Mononuclear cell (primary cell): ENCODE measurements around the gene SMIM27. TPM values are rescaled to one million over a fixed set of nuclear protein-coding genes. Genes with fewer than 3 reads are reported as not detected.
"Not testable (repeated sequence)": the region's sequence is repeated elsewhere in the genome, so short reads cannot be mapped to it uniquely, and the experiment has no call there.

Experiments
- H3K27me3 ChIP-seq: 2 replicates; pipeline ENCODE4 v1.6.0; 2011; ENCODE audit warnings: low read length, control low read depth; ENCODE audit not compliant: insufficient read depth
- H3K4me1 ChIP-seq: 2 replicates; pipeline ENCODE4 v1.5.1; 2011; ENCODE audit warnings: mild to moderate bottlenecking, low read length, control low read depth; ENCODE audit not compliant: insufficient read depth
- H3K4me3 ChIP-seq: 2 replicates; pipeline ENCODE4 v1.5.1; 2011; ENCODE audit warnings: mild to moderate bottlenecking, low read length, moderate library complexity
- H3K9me3 ChIP-seq: 2 replicates; pipeline ENCODE4 v1.5.1; 2011; ENCODE audit warnings: low read depth, mild to moderate bottlenecking, control low read depth, low read length
- total RNA-seq: library from RNA; depleted of rRNA; stranded (reverse); fragments of >200 nt; gene quantifications from one replicate; pipeline ENCODE4 v1.2.3, GENCODE V29; 2012

The SMIM27 gene
- total RNA-seq, 1 donor = 6.8 TPM

DNA sequence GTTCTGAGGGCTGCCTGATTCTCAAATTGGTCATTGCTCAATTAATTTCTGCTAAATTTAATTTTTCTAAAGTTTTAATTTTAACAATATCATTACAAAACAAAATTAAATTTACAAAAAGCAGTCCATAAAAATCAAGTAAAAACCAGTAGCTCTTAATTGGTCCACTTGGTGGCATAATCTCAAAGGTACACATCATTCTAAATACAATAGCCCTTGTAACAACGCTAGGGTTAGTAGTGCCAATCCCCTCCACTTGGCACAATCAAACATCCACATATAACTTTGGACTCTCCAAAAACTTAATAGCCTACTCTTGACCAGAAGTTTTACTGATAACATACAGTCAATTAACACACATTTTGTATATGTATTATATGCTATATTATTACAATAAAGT lies 22.7 kb downstream of the SMIM27 start:
- Histone ChIP-seq H3K9me3 (no peaks in the 10 kb centered on the region), H3K27me3 (peaks cover 10% of the 10 kb centered on the region), H3K4me3 (no peak overlapping the region), H3K4me1 (peaks cover 15% of the 10 kb centered on the region)

DNA sequence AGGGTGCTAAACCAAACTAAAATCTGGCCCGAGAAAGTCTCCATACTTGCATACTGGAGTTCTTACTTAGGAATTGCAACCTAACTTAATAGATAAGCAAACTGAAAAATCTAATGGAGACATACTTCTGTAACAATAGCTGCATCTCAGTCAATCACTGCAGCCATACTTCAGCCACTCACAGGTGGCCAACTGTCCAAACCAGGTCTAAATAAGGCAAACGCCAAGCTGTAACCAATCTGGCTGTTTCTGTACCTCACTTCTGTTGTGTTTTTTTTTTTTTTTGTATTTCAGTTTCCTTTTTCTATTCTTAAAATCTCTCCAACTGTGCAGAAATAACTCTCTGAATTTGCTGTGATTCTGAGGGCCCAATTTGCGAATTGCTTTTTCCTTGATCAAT lies 25.2 kb downstream of the SMIM27 start:
- Histone ChIP-seq H3K4me1 (peaks cover 6% of the 10 kb centered on the region), H3K4me3 (no peak overlapping the region), H3K9me3 (no peaks in the 10 kb centered on the region), H3K27me3 (peaks cover 10% of the 10 kb centered on the region)

DNA sequence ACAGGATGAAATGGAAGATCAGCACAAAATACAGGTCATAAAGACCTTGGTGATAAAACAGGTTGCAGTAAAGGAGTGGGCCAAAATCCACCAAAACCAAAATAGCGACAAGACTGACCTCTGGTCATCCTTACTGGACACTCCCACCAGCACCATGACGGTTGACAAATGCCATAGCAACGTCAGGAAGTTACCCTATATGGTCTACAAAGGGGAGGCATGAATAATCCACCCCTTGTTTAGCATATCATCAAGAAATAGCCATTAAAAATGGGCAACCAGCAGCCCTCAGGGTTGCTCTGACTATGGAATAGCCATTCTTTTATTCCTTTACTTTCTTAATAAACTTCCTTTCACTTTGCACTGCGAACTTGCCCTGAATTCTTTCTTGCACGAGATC lies 26.8 kb downstream of the SMIM27 start:
- H3K4me3 ChIP-seq = no peak overlapping the region
- no peaks in the 10 kb centered on the region for H3K9me3 ChIP-seq
- no peaks in the 10 kb centered on the region for H3K4me1 ChIP-seq
- peaks cover 10% of the 10 kb centered on the region for H3K27me3 ChIP-seq

DNA sequence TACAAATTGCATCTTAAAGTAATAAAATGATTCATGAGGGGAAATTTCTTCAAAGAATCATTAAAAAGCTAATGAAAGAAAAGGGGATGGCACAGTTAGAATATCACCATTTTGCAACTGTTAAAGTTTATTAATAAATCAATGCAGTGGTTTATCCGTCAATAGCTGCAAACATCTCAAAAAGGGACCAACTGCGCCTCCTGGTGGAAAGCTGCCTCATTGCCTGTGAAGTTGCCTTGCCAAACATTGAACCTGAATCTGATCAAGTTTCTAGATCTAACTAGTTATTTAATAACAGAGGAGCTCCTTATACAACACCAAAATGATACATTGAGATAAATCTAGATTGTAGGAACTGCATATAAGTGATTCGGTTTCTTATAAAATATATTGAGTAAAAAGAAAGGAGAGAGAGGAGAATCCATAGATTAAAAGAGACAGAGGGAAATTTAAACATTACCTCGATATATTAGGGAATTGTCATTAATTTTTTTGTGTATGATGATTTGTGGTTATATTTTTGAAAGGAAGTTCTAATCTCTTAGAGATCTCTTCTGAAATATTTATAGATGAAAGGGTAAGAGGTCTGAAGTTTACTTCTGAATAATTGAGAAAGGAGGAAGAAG lies 27.7 kb downstream of the SMIM27 start:
- Histone ChIP-seq H3K4me3 (no peak overlapping the region), H3K27me3 (peaks cover 10% of the 10 kb centered on the region), H3K4me1 (no peaks in the 10 kb centered on the region), H3K9me3 (no peaks in the 10 kb centered on the region)

DNA sequence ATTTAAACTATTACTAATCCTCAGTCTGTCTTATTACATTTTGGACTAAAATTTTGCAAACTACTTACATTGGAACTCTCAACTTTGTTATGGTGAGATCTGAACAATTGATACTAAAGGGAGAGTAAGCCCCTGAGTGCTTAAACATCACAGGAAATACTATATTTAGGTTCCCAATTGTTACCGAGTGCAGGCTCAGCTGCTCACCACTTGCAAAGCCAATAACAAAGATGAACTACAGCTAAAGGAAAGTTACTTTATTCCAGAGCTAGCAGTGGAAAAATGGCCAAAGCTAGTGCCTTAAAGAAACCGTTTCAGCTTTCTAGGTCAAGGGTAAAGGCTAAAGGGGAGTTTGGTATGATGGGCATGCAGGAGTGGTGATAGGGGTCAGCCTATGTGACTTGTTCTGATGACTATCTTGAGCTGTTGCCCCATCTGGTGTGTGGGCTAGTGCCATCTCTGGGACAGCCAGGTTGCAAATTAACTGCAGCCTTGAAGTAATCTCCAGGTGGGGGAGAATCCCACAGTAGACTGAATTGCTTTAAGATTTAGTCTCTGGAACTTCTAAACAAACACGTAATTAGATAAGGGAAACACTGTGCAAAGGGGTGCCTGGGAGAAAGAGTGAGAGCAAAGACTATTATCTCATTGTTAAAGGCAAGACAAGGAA lies 28.6 kb downstream of the SMIM27 start:
- peaks cover 16% of the 10 kb centered on the region for H3K27me3 ChIP-seq
- H3K9me3 ChIP-seq = no peaks in the 10 kb centered on the region
- no peaks in the 10 kb centered on the region for H3K4me1 ChIP-seq

DNA sequence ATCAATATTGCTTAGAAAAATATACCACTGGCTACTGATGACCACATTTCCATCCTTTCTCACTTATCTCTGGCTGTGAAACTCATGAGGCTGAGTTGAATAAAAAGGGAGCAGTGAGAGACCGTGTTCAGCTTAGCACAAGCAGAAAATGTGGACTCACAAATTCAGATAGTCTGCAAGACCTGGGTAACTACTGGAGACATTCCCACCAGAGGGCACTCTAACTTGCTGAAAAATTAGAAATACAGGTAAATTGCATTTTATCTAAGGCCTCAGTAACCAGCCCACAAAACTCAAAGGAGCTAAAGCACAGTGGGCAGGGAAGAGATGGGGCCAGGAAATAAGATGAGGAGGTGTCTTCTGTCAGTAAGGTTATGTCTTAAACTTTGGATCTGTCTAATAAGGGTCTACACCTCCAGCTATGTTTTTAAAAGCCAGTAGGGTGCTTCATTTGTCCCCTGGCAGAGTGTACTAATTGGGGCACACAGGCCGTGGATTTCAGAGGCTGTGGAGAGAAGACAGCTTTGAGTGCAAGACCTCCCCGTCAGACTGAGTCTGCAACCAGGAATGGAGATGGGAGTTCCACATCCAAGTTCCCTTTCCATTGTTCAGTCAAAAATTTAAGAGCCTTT lies 29.5 kb downstream of the SMIM27 start:
- H3K27me3 ChIP-seq = peaks cover 22% of the 10 kb centered on the region
- H3K4me3 ChIP-seq = no peak overlapping the region
- no peaks in the 10 kb centered on the region for H3K9me3 ChIP-seq
- H3K4me1 ChIP-seq = no peaks in the 10 kb centered on the region

More for the DNA sequence above, 28.6 kb downstream of the SMIM27 start:
- H3K4me3 ChIP-seq = no peak overlapping the region

DNA sequence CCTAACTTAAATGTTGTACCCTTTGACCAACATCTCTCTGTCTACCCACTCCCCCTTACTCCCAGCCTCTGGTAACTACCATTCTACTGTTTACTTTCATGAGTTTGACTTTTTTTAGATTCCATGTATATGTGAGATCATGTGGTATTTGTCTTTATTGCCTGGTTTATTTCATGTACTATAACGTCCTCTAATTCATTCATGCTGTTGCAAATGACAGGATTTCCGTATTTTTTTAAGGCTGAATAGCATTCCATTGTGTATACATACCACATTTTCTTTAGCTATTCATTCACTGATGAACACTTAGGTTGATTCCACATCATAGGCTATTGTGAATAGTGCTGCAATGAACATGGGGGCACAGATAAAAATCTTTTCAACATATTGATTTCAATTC lies 32.7 kb downstream of the SMIM27 start:
- Histone ChIP-seq H3K4me1 (no peaks in the 10 kb centered on the region), H3K27me3 (peaks cover 20% of the 10 kb centered on the region), H3K4me3 (no peak overlapping the region), H3K9me3 (no peaks in the 10 kb centered on the region)

DNA sequence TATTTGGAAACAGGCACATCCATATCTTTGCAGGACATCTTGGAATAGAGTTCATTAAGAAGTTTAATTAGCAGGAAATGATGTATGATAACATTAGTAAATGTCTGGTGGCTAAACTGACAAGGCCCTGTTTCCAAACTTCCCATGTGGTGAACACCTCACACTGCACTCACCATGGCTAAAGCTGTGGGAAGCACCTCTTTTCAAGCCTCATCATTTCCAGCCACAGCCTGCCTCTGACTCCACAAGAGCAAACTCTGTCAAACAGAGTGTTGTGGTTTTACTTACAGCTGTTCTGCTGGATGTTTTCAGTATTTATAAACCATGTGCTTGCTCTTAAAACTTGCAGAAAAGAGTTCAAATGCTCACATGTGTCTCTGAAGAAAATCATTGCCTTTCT lies 35.8 kb downstream of the SMIM27 start:
- Histone ChIP-seq H3K9me3 (no peaks in the 10 kb centered on the region), H3K27me3 (peaks cover 20% of the 10 kb centered on the region), H3K4me3 (no peak overlapping the region), H3K4me1 (no peaks in the 10 kb centered on the region)

DNA sequence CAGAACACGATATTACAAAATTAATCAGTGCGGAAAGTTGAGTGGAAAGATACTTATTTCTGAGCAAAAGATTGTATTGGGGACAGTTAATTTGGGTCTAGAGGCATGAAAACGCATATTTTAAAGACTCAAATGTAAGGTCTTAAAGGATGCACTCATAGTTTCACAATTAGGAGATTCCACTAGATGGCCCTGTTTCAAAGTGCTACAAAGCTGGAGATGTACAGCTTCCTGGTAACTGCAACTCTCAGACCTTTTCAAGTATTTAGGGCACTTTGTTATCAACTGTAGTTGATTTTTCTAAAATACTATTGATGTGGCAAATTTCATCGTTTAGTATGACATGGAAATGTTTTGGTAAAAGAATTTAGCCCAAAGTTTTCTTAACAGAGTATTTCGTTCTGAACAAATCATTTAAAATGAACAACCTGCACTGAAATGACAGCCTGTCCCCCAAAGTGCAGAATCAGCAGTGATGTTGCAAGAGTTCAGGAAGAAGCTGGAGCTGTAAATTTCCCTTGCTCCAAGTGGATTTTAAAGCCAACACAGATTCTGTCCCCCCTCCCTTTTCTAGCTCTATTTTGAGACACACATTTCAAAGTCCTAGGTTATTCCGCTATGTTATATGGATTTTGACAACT lies 37.1 kb downstream of the SMIM27 start:
- Histone ChIP-seq H3K9me3 (no peaks in the 10 kb centered on the region), H3K27me3 (peaks cover 20% of the 10 kb centered on the region), H3K4me3 (no peak overlapping the region), H3K4me1 (no peaks in the 10 kb centered on the region)

DNA sequence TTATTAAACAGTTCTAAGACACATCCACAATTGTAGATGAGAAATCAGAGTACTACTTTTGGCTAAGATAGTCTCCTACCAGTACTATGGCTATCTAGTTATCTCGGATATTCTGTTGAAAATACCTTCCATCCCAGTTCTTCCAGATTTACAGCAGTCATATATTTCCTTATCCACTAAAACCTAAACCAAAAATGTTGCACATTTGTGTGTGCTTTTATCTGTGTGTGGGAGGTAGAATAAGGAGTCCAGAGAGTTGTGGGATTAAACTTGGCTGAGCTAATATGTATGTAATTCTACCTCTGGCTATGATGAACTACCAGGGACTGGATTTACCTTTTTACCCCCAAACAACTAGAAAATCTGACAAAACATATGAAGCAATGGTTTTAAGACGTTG lies 38.3 kb downstream of the SMIM27 start:
- Histone ChIP-seq H3K4me3 (no peak overlapping the region), H3K4me1 (no peaks in the 10 kb centered on the region), H3K9me3 (no peaks in the 10 kb centered on the region), H3K27me3 (peaks cover 16% of the 10 kb centered on the region)

DNA sequence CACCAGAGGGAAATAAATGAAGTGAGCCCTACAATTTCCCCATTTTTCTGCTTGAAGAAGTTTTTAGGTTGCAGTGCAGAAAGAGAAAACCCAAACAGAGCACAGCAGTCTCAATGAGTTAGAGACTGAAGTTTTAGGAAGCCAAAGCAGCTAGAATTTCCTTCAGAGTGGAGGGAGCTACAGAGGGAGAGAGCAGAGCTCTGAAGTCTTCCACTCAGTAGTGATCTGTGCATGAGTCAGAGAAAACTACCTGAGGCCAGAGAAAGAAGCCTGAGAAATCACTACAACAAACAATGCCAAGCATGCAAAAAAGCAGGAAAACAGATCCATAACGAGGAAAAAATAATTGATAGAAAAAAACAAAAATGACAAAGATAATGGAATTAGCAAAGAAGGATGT lies 38.8 kb downstream of the SMIM27 start:
- Histone ChIP-seq H3K4me3 (no peak overlapping the region), H3K27me3 (peaks cover 13% of the 10 kb centered on the region), H3K9me3 (no peaks in the 10 kb centered on the region), H3K4me1 (no peaks in the 10 kb centered on the region)

DNA sequence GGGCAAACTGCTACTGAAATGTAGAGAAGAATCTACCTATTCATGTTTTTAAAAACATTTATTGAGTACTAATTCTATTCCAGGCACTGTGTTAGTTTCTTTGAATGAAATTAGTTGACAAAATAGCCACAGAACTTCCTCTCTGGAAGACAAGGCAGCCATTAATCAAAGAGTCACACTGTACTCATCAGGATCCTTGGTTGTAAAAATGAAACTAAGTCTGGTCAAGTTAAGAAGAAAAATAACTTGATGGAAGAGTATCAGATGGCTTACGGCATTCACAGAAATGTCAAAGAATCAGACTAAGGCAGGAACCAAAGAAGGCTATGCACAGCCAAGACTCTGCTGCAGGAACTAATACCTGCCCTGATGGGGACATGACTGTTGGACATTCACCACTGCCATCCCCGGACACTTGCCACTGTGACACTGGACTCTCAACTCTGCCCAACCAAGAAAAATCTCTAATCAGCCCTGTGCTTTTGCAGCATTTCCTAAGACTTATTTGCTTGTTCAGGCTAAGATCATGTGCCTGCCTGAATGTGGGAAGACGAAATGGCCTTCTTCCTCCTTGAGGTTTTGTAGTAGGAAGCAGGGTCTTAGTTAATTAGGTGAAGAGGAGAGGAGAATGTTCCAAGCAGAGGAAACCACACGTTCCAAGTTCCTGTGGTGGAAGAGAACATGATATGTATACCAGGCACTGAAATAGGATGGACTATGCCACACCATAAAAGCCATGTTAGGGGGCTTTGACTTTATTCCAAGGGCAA lies 44.2 kb downstream of the SMIM27 start:
- H3K4me1 ChIP-seq = peaks cover 4% of the 10 kb centered on the region
- peaks cover 5% of the 10 kb centered on the region for H3K27me3 ChIP-seq
- no peak overlapping the region for H3K4me3 ChIP-seq
- H3K9me3 ChIP-seq = no peaks in the 10 kb centered on the region

DNA sequence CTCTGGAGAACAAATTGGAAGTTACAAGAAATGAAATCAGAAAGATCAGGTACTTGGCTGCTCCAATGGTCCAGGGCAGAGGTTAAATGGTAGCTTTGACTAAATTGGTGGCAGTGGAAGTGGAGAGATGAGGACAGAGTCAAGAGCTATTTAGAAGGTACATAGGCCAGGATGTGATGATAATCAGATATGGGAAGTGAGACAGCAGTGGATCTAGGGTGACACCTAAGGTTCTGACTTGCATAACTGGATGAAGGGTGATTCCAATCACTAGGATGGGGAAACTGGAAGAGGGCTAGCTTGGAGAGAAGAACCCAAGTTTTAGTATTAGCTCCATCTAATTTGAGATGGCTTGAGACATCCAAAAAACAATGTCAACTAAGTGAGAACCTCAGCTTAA lies 44.8 kb downstream of the SMIM27 start:
- Histone ChIP-seq H3K9me3 (no peaks in the 10 kb centered on the region), H3K27me3 (peaks cover 5% of the 10 kb centered on the region), H3K4me1 (peaks cover 4% of the 10 kb centered on the region), H3K4me3 (no peak overlapping the region)

DNA sequence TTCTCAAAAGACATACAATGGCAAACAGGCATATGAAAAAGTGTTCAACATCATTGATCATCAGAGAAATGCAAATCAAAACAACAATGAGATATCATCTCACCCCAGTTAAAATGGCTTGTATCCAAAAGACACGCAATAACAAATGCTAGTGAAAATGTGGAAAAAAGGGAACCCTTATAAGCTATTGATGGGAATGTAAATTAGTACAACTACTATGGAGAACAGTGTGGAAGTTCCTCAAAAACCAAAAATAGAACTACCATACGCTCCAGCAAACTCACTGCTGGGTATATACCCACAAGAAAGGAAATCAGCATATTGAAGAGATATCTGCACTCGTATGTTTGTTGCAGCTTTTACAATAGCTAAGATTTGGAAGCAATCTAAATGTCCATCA lies 46.9 kb downstream of the SMIM27 start:
- not testable (repeated sequence) for H3K4me1 ChIP-seq, H3K4me3 ChIP-seq, H3K27me3 ChIP-seq, H3K9me3 ChIP-seq
